ENCODE data around the gene PTPRG.

The PTPRG gene

GRCh38 chr3:61563313-61564271 lies 2.2 kb downstream of the PTPRG start:
- DNase-seq, result no peak

GRCh38 chr3:61564395-61565059 lies 3.2 kb downstream of the PTPRG start:
- no peak for DNase-seq

GRCh38 chr3:61565569-61565968 lies 4.2 kb downstream of the PTPRG start:
- no peak for DNase-seq

GRCh38 chr3:61568127-61568526 lies 6.8 kb downstream of the PTPRG start:
- no peak for DNase-seq

- no peak for DNase-seq
Observed at GRCh38 chr3:61569856-61570580, 8.6 kb downstream of the PTPRG start.

- no peak for DNase-seq
Observed at GRCh38 chr3:61570813-61571212, 9.4 kb downstream of the PTPRG start.

- DNase-seq, result no peak
Observed at GRCh38 chr3:61571516-61572336, 10.4 kb downstream of the PTPRG start.

- no peak for DNase-seq
Observed at GRCh38 chr3:61572879-61573278, 11.5 kb downstream of the PTPRG start.

GRCh38 chr3:61573441-61573840 lies 12.1 kb downstream of the PTPRG start:
- no peak for DNase-seq

GRCh38 chr3:61574854-61575253 lies 13.5 kb downstream of the PTPRG start:
- DNase-seq, result no peak

GRCh38 chr3:61575893-61576292 lies 14.5 kb downstream of the PTPRG start:
- no peak for DNase-seq

- DNase-seq, result no peak
Observed at GRCh38 chr3:61577760-61578159, 16.4 kb downstream of the PTPRG start.

GRCh38 chr3:61578667-61579367 lies 17.4 kb downstream of the PTPRG start:
- DNase-seq, result no peak

- DNase-seq, result no peak
Observed at GRCh38 chr3:61579685-61580084, 18.3 kb downstream of the PTPRG start.

- no peak for DNase-seq
Observed at GRCh38 chr3:61580982-61581643, 19.7 kb downstream of the PTPRG start.

GRCh38 chr3:61582287-61582686 lies 20.9 kb downstream of the PTPRG start:
- no peak for DNase-seq

GRCh38 chr3:61582846-61583245 lies 21.5 kb downstream of the PTPRG start:
- DNase-seq, result no peak

- no peak for DNase-seq
Observed at GRCh38 chr3:61583890-61584875, 22.8 kb downstream of the PTPRG start.

GRCh38 chr3:61589856-61590255 lies 28.5 kb downstream of the PTPRG start:
- DNase-seq, result no peak

- no peak for DNase-seq
Observed at GRCh38 chr3:61591300-61591699, 29.9 kb downstream of the PTPRG start.
